Peyer's patch (tissue), 4 donors: Measurements from ENCODE around the gene CTU2.

ENCODE experiments used
- POLR2A ChIP-seq, 2 donors: fragments of 450-650 bp; IDR thresholded peaks; one replicate each; pipeline ENCODE4 v1.5.1; 2017; ENCODE audit warnings: antibody characterized with exemption in 2 of 2, mild to moderate bottlenecking in 2 of 2, moderate library complexity in 2 of 2
- TF ChIP-seq, protein P1 (sequence below), 6 experiments: fragments of 450-650 bp in 4 of 6; fragments of 200-600 bp in 2 of 6; sonication (generic) in 1 of 6; IDR thresholded peaks; one replicate each; pipeline ENCODE4 v1.5.1; 2017 to 2019; ENCODE audit warnings: antibody characterized with exemption in 6 of 6, mild to moderate bottlenecking in 3 of 6, moderate library complexity in 1 of 6

DNA sequence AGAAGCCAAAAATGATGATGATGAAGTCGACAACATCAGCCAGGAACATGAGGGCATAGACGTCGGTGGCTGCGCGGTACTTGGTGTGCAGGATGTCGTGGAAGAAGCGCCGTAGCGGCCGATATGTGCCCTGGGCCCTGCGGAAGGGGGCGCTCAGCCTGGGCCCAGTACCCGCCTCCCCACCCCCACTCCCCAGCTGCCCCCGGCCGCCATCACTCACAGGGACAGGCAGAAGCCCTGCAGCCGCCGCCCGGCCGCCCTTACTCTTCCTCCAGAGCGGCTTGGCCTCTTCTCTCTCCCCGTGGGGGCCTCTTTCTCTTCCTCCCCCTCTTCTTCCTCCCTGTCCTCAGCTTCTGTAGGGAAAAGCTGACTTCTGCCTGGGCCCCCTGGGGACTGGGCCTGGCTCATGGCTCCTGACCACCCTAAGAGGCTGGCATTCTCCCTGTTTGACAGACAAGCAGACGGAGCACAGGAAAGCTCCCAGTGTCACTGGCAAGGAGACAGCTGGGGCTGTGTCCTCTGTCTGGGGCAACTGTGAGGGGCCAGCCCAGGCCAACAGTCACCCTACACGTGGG is 14.2 kb downstream of the CTU2 start:
- TF ChIP-seq POLR2A (IDR thresholded peaks at IDR 0.05) = no peak
- TF ChIP-seq, protein P1, sequence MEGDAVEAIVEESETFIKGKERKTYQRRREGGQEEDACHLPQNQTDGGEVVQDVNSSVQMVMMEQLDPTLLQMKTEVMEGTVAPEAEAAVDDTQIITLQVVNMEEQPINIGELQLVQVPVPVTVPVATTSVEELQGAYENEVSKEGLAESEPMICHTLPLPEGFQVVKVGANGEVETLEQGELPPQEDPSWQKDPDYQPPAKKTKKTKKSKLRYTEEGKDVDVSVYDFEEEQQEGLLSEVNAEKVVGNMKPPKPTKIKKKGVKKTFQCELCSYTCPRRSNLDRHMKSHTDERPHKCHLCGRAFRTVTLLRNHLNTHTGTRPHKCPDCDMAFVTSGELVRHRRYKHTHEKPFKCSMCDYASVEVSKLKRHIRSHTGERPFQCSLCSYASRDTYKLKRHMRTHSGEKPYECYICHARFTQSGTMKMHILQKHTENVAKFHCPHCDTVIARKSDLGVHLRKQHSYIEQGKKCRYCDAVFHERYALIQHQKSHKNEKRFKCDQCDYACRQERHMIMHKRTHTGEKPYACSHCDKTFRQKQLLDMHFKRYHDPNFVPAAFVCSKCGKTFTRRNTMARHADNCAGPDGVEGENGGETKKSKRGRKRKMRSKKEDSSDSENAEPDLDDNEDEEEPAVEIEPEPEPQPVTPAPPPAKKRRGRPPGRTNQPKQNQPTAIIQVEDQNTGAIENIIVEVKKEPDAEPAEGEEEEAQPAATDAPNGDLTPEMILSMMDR (IDR thresholded peaks at IDR 0.05) = no peak
